ENCODE data around the gene KLF16.
A peak's percentile ranks its signal among the peaks of the same experiment; 100 is the strongest.

Gene KLF16

DNA sequence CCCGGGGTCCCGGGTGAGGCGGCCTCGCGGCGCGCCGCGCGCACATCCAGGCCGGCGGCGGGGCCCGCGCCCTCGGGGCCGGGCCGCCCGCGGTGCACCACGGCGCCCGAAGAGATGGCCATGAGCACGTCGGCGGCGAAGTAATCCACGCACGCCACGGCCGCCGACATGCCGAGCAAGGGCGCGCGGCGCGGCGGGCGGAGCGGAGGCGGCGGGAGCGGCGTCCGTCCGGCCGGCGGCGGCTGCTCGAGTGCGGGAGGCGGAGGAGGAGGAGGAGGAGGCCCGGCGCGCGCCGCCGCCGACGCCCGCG lies at the start of gene KLF16:
Gene KLF16, minus strand, starts transcription at position 252 of the 310 bp plus-strand sequence. Its CDS starts 82 bp downstream, at position 170.
- no peak for DNase-seq (ENCODE audit: extremely low read depth, low read depth)
- peak within 1 kb of the TSS; percentile 86 for H3K4me3 ChIP-seq (replicated peaks; ENCODE audit: low read depth, low read length)
- TF ChIP-seq, protein P1, sequence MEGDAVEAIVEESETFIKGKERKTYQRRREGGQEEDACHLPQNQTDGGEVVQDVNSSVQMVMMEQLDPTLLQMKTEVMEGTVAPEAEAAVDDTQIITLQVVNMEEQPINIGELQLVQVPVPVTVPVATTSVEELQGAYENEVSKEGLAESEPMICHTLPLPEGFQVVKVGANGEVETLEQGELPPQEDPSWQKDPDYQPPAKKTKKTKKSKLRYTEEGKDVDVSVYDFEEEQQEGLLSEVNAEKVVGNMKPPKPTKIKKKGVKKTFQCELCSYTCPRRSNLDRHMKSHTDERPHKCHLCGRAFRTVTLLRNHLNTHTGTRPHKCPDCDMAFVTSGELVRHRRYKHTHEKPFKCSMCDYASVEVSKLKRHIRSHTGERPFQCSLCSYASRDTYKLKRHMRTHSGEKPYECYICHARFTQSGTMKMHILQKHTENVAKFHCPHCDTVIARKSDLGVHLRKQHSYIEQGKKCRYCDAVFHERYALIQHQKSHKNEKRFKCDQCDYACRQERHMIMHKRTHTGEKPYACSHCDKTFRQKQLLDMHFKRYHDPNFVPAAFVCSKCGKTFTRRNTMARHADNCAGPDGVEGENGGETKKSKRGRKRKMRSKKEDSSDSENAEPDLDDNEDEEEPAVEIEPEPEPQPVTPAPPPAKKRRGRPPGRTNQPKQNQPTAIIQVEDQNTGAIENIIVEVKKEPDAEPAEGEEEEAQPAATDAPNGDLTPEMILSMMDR (IDR thresholded peaks at IDR 0.05; ENCODE audit: low read depth, low read length, missing control alignments): no peak

DNA sequence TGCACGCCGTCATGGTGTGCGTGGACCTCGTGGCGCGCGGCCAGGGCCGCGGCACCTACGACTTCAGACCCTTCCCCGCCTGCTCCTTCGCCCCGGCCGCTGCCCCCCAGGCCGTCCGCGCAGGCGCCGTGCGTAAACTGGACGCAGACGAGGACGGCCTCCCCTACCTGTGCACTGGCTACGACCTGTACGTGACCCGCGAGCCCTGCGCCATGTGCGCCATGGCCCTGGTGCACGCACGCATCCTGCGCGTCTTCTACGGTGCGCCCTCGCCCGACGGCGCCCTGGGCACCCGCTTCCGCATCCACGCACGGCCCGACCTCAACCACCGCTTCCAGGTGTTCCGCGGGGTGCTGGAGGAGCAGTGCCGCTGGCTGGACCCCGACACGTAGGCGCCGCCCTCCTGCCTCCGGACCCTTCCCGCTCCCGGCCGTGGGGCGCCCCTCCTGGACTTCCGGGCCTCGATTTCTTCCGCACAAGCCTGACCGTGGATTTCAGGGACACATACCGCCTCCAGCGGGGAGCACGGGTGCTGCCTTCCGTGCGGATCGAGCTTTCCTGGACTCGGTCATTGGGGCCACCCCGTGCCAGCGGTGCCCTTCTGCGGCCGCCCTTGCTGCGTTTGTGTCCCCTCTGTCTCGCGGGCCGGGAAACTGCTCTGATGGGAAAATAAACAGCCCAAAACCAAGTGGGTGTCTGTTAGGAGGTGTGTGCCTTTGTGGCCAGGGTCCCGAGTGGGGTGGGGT lies 49.6 kb upstream of the KLF16 start:
- DNase-seq (ENCODE audit: extremely low read depth, low read depth): no peak
- TF ChIP-seq, protein P1 (IDR thresholded peaks at IDR 0.05; ENCODE audit: low read depth, low read length, missing control alignments): no peak
- no peak overlapping the region for H3K4me3 ChIP-seq (replicated peaks; ENCODE audit: low read depth, low read length)

DNA sequence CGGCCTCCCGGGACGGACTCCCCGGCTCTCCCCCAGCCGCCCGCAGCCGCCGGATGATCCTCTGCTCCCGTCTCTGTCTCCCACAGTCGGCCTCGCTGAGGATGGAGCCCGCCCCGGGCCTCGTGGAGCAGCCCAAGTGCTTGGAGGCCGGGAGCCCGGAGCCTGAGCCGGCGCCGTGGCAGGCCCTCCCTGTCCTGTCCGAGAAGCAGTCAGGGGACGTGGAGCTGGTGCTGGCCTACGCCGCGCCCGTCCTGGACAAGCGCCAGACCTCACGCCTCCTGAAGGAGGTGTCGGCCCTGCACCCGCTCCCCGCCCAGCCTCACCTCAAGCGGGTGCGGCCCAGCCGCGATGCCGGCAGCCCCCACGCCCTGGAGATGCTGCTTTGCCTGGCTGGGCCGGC lies 48.6 kb upstream of the KLF16 start:
- H3K4me3 ChIP-seq (replicated peaks; ENCODE audit: low read depth, low read length): no peak overlapping the region
- TF ChIP-seq, protein P1 (IDR thresholded peaks at IDR 0.05; ENCODE audit: low read depth, low read length, missing control alignments): no peak
- no peak for DNase-seq (ENCODE audit: extremely low read depth, low read depth)

DNA sequence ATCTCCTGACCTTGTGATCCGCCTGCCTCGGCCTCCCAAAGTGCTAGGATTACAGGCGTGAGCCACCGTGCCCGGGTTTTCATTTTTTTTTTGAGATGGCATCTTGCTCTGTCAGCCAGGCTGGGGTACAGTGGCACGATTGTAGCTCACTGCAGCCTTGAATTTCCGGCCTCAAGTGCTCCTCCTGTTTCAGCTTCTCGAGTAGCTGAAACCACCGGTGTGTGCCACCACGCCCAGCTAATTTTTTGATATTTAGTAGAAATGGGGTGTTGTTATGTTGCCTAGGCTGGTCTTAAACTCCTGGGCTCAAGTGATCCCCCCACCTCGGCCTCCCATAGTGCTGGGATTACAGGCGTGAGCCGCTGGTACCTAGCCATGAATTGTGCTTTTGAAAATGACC lies 47.7 kb upstream of the KLF16 start:
- no peak for DNase-seq (ENCODE audit: extremely low read depth, low read depth)
- H3K4me3 ChIP-seq (replicated peaks; ENCODE audit: low read depth, low read length): no peak overlapping the region
- TF ChIP-seq, protein P1 (IDR thresholded peaks at IDR 0.05; ENCODE audit: low read depth, low read length, missing control alignments): no peak

DNA sequence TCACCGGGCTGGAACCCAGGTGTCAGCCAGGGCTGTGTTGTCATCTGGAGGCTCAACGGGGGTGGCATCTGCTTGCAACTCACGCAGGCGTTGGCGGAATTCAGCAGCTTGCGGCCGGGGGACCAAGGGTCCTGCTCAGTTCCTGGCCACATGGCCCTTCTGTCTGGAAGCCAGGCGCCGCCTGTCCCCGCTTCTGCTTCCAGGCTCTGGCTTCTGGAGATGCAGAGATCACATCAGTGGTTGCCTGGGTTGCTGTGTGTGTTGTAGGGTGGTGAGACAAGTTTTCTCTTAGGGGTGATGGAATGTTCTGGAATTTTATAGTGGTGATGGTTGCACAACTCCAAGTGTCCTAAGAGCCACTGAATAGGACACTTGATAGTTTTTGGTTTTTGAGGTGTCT lies 46.8 kb upstream of the KLF16 start:
- TF ChIP-seq, protein P1 (IDR thresholded peaks at IDR 0.05; ENCODE audit: low read depth, low read length, missing control alignments): no peak
- no peak for DNase-seq (ENCODE audit: extremely low read depth, low read depth)
- no peak overlapping the region for H3K4me3 ChIP-seq (replicated peaks; ENCODE audit: low read depth, low read length)

DNA sequence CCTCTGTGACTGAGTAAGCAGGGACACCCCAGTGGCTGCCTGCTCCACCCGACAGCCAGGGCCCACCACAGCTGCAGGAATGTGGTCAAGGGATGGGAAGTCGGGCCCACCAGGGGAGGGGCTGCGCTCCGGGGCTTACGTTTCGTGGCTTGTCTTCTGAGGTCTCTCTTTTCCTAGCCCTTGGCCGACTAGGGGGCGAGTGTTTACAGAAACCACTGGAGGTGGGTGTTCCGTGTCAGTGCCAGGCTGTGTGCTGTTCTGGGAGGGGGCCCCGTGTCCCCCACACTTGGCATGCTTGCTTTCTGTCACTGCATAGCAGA lies 46.3 kb upstream of the KLF16 start:
- DNase-seq (ENCODE audit: extremely low read depth, low read depth): no peak
- TF ChIP-seq, protein P1 (IDR thresholded peaks at IDR 0.05; ENCODE audit: low read depth, low read length, missing control alignments): no peak
- no peak overlapping the region for H3K4me3 ChIP-seq (replicated peaks; ENCODE audit: low read depth, low read length)

DNA sequence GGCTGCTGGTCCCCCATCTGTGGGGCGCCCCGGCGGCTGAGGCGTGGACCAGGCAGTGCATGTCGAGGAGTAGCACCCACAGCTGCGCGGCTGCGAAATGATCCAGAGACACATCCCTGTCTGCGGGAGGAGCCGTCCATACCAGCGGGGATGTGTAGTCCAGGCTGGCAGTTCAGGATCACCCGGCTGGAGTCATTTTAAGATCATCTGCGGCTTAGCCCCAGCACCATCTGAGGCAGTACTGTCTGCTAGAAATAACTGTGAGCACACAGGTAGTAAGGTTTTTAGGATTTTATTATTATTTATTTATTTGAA lies 44.9 kb upstream of the KLF16 start:
- no peak overlapping the region for H3K4me3 ChIP-seq (replicated peaks; ENCODE audit: low read depth, low read length)
- DNase-seq (ENCODE audit: extremely low read depth, low read depth): no peak
- TF ChIP-seq, protein P1 (IDR thresholded peaks at IDR 0.05; ENCODE audit: low read depth, low read length, missing control alignments): no peak
